H1 (cell line): ENCODE results near the gene MAP6. TPM values are rescaled to one million over a fixed set of nuclear protein-coding genes. Genes with fewer than 3 reads are reported as not detected.

Experiments
- PHF8 ChIP-seq: fragments of 200-600 bp; sonication (generic); conservative IDR thresholded peaks from 2 replicates; pipeline ENCODE4 v1.7.1; 2012; ENCODE audit warnings: low read depth, mild to moderate bottlenecking, inconsistent platforms, low read length, moderate library complexity
- polyA plus RNA-seq, 7 experiments: library from polyadenylated mRNA; depleted of rRNA in 3 of 7; stranded (reverse) in 5 of 7; unstranded in 2 of 7; fragments of >200 nt in 5 of 7; fragments of 200-250 nt in 2 of 7; gene quantifications; 1 replicate in 5 of 7; 2 replicates in 1 of 7; 4 replicates in 1 of 7; pipeline versions ENCODE4 v1.2.1 to v1.2.3, GENCODE V29; 2011 to 2013; ENCODE audit warnings: missing spikeins in 2 of 7, mixed read lengths in 2 of 7
- total RNA-seq: library from RNA; stranded (reverse); fragmentation: NEBNext Ultra II Directional; extraction: Animal tissue kit (Norgen Biotek cat#: 25700); gene quantifications from 2 replicates; pipeline ENCODE4 v1.2.1, GENCODE V29; 2021
- TF ChIP-seq, protein P1 (sequence below): IDR thresholded peaks from 2 replicates; pipeline ENCODE4 v1.6.1; 2012; ENCODE audit warnings: inconsistent platforms

MAP6 gene
- total and polyA plus RNA-seq, 2 of the 8 experiments (the other 6 are each of a cell fraction or from before 2014, with no cell fraction given) = 0.54 to 0.89 TPM

DNA sequence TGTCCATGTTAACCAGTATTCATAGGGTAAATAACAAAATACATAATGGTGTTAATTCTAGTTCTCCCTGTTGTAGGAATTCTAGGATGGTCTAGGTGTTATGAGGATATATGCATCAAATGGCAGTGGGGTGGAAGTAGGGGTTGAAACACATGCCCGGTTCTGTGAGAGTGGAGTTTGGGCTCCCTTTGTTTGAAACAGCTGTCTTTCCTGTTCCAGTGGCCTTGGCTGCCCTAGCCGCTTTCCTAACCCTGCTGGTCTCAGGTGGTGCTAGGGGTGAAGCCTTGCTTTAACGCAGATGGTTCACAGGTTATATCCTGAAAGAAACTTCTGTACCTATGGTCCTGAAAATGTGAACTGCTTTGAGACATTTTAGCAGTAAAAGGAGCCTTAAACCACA, 68.5 kb downstream of the MAP6 start (continued):
- TF ChIP-seq, protein P1, sequence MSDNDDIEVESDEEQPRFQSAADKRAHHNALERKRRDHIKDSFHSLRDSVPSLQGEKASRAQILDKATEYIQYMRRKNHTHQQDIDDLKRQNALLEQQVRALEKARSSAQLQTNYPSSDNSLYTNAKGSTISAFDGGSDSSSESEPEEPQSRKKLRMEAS = no peak
- no peak for TF ChIP-seq PHF8
